ENCODE results near the gene IQSEC1. TPM values are rescaled to one million over a fixed set of nuclear protein-coding genes. Genes with fewer than 3 reads are reported as not detected.

Gene IQSEC1
- total and polyA plus RNA-seq, 4 experiments from 2014 or later, result 11.9 to 82.0 (median 62.3) TPM

GRCh38 chr3:13047296-13048165 is 25.7 kb downstream of the IQSEC1 start:
- no peaks in the 10 kb centered on the region for H3K36me3 ChIP-seq (ENCODE audit: insufficient read depth, low read length)
- ChIA-PET CTCF (ENCODE audit: partially characterized antibody) (interaction anchor here (0.8 to 1.3 kb wide), 2 partner anchors 33 to 45 kb away, joined by 3 read pairs; no protein-coding TSS in a partner anchor), POLR2A (ENCODE audit: partially characterized antibody) (no interaction called here)
- DNase-seq, result no peak
- no peaks in the 10 kb centered on the region for H3K36me3 Mint-ChIP-seq
- H3K27me3 Mint-ChIP-seq, result no peaks in the 10 kb centered on the region
- intact Hi-C loops (cut with micrococcal nuclease), result no loop called here
- no peak overlapping the region for H3K4me3 ChIP-seq (ENCODE audit: low read length in 2 of 2)
- no peaks in the 10 kb centered on the region for H3K4me1 ChIP-seq (ENCODE audit: insufficient read depth, low read length)
- no peaks in the 10 kb centered on the region for H3K9me3 ChIP-seq (ENCODE audit: control insufficient read depth in 1 of 2, low read length in 2 of 2)
- no peaks in the 10 kb centered on the region for H3K27me3 ChIP-seq (ENCODE audit: insufficient read depth, low read length)
- H3K4me3 Mint-ChIP-seq, result no peak overlapping the region
- peak overlapping the region in 1 of 7 donors; percentile 42 for H3K27ac Mint-ChIP-seq
- H3K27ac ChIP-seq (ENCODE audit: low read depth, low read length), result no peak overlapping the region
- no peaks in the 10 kb centered on the region for H3K9me3 Mint-ChIP-seq
- peaks cover 0 to 6% (median 3%) of the 10 kb centered on the region in 4 donors for H3K4me1 Mint-ChIP-seq

DNA sequence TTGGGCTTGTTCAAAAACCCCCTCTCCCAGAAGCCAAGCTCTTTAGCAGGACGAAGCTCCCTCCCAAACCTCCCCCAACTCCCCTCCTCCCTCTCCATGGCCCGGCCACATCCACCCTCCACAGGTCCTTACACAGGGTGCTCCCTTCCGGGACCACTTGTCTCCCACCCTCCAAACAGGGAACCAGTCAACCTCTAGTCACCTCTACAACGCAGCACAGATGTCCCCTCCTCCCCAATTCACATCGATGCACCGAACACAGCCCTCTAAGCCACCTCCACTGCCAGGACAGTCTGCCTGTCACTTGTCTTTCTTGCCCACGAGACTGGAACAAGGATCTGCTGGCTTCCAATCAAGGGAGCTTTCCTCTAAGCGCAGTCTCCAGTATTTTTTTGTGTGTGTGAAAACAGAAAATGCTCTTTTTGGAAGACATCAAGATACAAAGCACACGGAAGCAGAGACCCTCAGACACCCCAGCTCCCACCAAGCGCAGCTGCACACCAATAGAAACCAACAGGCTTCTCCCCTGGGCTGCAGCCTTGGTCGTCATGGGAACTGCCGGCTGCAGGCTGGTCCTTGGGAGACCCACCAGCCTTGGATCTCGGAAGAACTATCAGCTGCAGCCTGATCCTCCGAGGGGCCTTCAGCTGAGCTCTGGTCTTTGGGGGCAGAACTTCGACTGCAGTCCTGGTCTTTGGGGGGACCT is 26.5 kb downstream of the IQSEC1 start:
- Mint-ChIP-seq H3K4me3 (no peak overlapping the region), H3K4me1 (peaks cover 0 to 6% (median 3%) of the 10 kb centered on the region in 4 donors), H3K9me3 (no peaks in the 10 kb centered on the region), H3K27me3 (no peaks in the 10 kb centered on the region), H3K27ac (peak overlapping the region in 1 of 7 donors; percentile 66), H3K36me3 (no peaks in the 10 kb centered on the region)
- POLR2A ChIA-PET (ENCODE audit: partially characterized antibody), result no interaction called here
- CTCF ChIA-PET (ENCODE audit: partially characterized antibody), result interaction anchor here (0.8 kb wide), 1 partner anchor 32 kb away, joined by 3 read pairs; no protein-coding TSS in a partner anchor
- Histone ChIP-seq H3K9me3 (ENCODE audit: control insufficient read depth in 1 of 2, low read length in 2 of 2) (no peaks in the 10 kb centered on the region), H3K36me3 (ENCODE audit: insufficient read depth, low read length) (no peaks in the 10 kb centered on the region), H3K4me1 (ENCODE audit: insufficient read depth, low read length) (no peaks in the 10 kb centered on the region), H3K27me3 (ENCODE audit: insufficient read depth, low read length) (no peaks in the 10 kb centered on the region), H3K4me3 (ENCODE audit: low read length in 2 of 2) (no peak overlapping the region), H3K27ac (ENCODE audit: low read depth, low read length) (no peak overlapping the region)
- no peak for DNase-seq
- intact Hi-C loops (cut with micrococcal nuclease), result no loop called here

DNA sequence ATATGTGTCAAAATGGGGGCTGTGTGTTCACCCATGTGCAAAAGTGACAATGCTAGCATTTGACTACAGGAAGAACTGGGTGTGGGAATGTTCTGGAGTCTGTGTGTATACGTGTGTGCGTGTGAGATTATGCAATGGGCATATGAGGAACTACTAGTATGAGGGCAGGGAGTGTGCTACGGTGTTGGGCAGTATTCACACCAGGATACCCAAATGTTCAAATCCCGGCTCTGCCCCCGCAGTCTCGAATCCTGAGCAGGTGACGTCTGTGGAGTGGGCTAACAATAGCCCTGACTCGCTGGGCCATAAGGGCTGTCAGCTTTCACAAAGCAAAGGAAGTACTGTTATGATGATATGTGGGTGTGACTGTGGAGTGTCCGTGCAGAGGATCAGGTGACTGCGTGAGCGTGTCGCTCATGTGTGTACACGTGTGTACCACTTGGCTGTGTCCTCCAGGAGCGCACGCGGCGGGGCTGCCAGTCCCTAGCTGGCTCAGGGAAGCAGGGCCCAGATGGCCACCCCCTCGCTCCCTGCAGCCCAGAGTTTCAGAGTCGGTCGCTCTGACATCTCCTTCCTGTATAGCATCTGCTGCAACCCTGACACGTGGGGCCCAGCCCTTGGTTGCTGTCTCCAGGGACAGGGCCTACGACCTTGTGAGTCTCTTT is 27.2 kb downstream of the IQSEC1 start:
- H3K36me3 ChIP-seq (ENCODE audit: insufficient read depth, low read length), result no peaks in the 10 kb centered on the region
- POLR2A ChIA-PET (ENCODE audit: partially characterized antibody), result no interaction called here
- no peak overlapping the region for H3K27ac ChIP-seq (ENCODE audit: low read depth, low read length)
- H3K4me1 Mint-ChIP-seq, result peaks cover 0 to 6% (median 3%) of the 10 kb centered on the region in 4 donors
- H3K36me3 Mint-ChIP-seq, result no peaks in the 10 kb centered on the region
- DNase-seq, result no peak
- no peaks in the 10 kb centered on the region for H3K9me3 ChIP-seq (ENCODE audit: control insufficient read depth in 1 of 2, low read length in 2 of 2)
- H3K4me3 Mint-ChIP-seq, result no peak overlapping the region
- no peaks in the 10 kb centered on the region for H3K9me3 Mint-ChIP-seq
- H3K4me3 ChIP-seq (ENCODE audit: low read length in 2 of 2), result no peak overlapping the region
- H3K27ac Mint-ChIP-seq, result peak overlapping the region in 5 of 7 donors; percentile 12 to 62 (median 50)
- no peaks in the 10 kb centered on the region for H3K27me3 Mint-ChIP-seq
- H3K27me3 ChIP-seq (ENCODE audit: insufficient read depth, low read length), result no peaks in the 10 kb centered on the region
- intact Hi-C loops (cut with micrococcal nuclease), result no loop called here
- CTCF ChIA-PET (ENCODE audit: partially characterized antibody), result no interaction called here
- H3K4me1 ChIP-seq (ENCODE audit: insufficient read depth, low read length), result no peaks in the 10 kb centered on the region

DNA sequence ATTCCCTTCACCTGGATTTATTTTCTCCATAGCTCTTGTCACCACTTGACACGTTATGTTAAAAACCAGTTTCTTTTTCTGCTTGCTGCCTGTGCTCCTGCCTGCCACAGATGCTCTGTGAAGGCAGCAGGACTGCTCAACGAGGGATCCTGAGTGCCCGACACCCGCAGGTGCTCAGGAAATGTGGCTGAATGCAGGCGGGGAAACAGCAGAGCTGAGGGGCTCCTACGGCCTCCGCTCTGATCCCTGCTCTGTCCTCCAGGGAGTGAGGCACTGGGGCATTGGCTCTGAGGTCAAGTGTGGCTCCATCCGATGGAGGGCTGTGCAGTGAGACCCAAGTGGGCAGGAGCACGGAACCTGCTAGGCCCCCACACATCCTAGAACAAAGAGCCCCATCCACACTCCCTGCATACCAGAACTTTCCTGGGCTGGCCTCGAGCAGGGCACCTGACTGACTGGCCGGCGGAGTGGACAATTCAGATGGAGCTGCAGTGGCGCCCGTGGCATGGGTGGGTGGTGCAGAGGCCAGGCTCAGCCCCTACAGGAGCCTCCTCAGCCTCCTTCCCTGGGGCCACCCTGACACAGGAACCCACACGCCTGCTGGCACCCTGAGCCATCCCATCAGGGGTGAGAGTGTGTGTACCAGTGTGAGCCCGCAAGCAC is 27.9 kb downstream of the IQSEC1 start:
- Mint-ChIP-seq H3K4me3 (no peak overlapping the region), H3K27me3 (no peaks in the 10 kb centered on the region), H3K9me3 (no peaks in the 10 kb centered on the region), H3K36me3 (no peaks in the 10 kb centered on the region), H3K27ac (peak overlapping the region in 4 of 7 donors; percentile 6 to 62 (median 35)), H3K4me1 (peaks cover 2 to 11% (median 5%) of the 10 kb centered on the region in 4 donors)
- no peak overlapping the region for H3K27ac ChIP-seq (ENCODE audit: low read depth, low read length)
- H3K4me1 ChIP-seq (ENCODE audit: insufficient read depth, low read length), result no peaks in the 10 kb centered on the region
- POLR2A ChIA-PET (ENCODE audit: partially characterized antibody), result no interaction called here
- DNase-seq, result no peak
- H3K4me3 ChIP-seq (ENCODE audit: low read length in 2 of 2), result no peak overlapping the region
- no peaks in the 10 kb centered on the region for H3K27me3 ChIP-seq (ENCODE audit: insufficient read depth, low read length)
- CTCF ChIA-PET (ENCODE audit: partially characterized antibody), result no interaction called here
- H3K9me3 ChIP-seq (ENCODE audit: control insufficient read depth in 1 of 2, low read length in 2 of 2), result no peaks in the 10 kb centered on the region
- no peaks in the 10 kb centered on the region for H3K36me3 ChIP-seq (ENCODE audit: insufficient read depth, low read length)
- intact Hi-C loops (cut with micrococcal nuclease), result no loop called here

DNA sequence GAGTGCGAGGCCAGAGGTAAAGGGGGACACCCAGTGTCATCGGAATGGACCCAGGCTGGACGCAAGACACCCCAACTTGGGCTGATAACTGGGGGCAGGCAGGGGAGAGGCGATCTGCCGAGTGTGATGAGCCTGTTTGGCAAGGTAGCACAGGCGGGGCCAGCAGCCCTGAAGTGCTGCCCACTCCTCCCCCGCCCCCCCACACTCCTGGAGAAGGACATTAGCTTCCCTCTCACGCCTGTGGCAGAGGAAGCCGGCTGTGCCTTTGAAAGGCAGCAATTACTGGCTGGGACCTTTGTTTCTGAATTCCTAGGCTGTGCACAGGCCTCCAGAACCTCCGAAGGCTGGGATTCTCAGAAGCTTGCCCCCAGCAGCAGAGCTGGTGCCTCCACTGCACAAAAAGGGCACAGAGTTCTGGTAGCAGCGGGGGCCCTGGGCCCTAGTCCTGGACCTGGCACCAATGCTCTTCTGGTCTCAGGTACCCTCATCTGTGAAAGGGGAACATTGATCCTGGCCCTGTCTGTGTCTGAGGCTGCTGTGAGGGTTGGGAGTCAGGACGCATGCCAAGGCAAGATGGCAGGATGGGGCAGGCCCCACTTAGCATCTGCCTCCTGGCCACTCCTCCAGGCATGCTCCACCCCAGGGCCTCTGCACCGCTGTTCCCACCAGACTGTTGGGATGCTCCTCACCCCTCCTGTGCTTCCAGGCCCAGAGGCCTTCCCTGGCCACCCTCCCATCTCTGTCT is 28.6 kb downstream of the IQSEC1 start:
- H3K36me3 Mint-ChIP-seq, result no peaks in the 10 kb centered on the region
- intact Hi-C loops (cut with micrococcal nuclease), result no loop called here
- H3K27me3 Mint-ChIP-seq, result no peaks in the 10 kb centered on the region
- Histone ChIP-seq H3K27ac (ENCODE audit: low read depth, low read length) (no peak overlapping the region), H3K4me3 (ENCODE audit: low read length in 2 of 2) (no peak overlapping the region), H3K9me3 (ENCODE audit: control insufficient read depth in 1 of 2, low read length in 2 of 2) (no peaks in the 10 kb centered on the region), H3K4me1 (ENCODE audit: insufficient read depth, low read length) (peaks cover 4% of the 10 kb centered on the region), H3K36me3 (ENCODE audit: insufficient read depth, low read length) (no peaks in the 10 kb centered on the region), H3K27me3 (ENCODE audit: insufficient read depth, low read length) (no peaks in the 10 kb centered on the region)
- ChIA-PET POLR2A (ENCODE audit: partially characterized antibody) (interaction anchor here (1.1 kb wide), 1 partner anchor 29 kb away, joined by 3 read pairs; no protein-coding TSS in a partner anchor), CTCF (ENCODE audit: partially characterized antibody) (no interaction called here)
- H3K4me1 Mint-ChIP-seq, result peaks cover 6 to 15% (median 9%) of the 10 kb centered on the region in 4 donors
- no peaks in the 10 kb centered on the region for H3K9me3 Mint-ChIP-seq
- no peak for DNase-seq
- no peak overlapping the region for H3K4me3 Mint-ChIP-seq
- H3K27ac Mint-ChIP-seq, result peak overlapping the region in 2 of 7 donors; percentile 52 to 62

GRCh38 chr3:13043656-13044055 is 29.6 kb downstream of the IQSEC1 start:
- no peaks in the 10 kb centered on the region for H3K27me3 ChIP-seq (ENCODE audit: insufficient read depth, low read length)
- no peak overlapping the region for H3K27ac ChIP-seq (ENCODE audit: low read depth, low read length)
- no peak overlapping the region for H3K27ac Mint-ChIP-seq
- intact Hi-C loops (cut with micrococcal nuclease), result no loop called here
- peaks cover 4% of the 10 kb centered on the region for H3K4me1 ChIP-seq (ENCODE audit: insufficient read depth, low read length)
- H3K36me3 ChIP-seq (ENCODE audit: insufficient read depth, low read length), result no peaks in the 10 kb centered on the region
- CTCF ChIA-PET (ENCODE audit: partially characterized antibody), result no interaction called here
- no peak overlapping the region for H3K4me3 ChIP-seq (ENCODE audit: low read length in 2 of 2)
- no peaks in the 10 kb centered on the region for H3K9me3 Mint-ChIP-seq
- POLR2A ChIA-PET (ENCODE audit: partially characterized antibody), result interaction anchor here (1.1 kb wide), 1 partner anchor 28 kb away, joined by 3 read pairs; no protein-coding TSS in a partner anchor
- H3K36me3 Mint-ChIP-seq, result no peaks in the 10 kb centered on the region
- no peak overlapping the region for H3K4me3 Mint-ChIP-seq
- DNase-seq, result no peak
- peaks cover 6 to 15% (median 9%) of the 10 kb centered on the region in 4 donors for H3K4me1 Mint-ChIP-seq
- H3K9me3 ChIP-seq (ENCODE audit: control insufficient read depth in 1 of 2, low read length in 2 of 2), result no peaks in the 10 kb centered on the region
- H3K27me3 Mint-ChIP-seq, result no peaks in the 10 kb centered on the region

Measured in CD4-positive, alpha-beta memory T cell (primary cell).